GM15510 (cell line): ENCODE measurements around the gene TVP23A.

Source experiments
- POLR2A ChIP-seq: IDR thresholded peaks from 3 replicates; pipeline ENCODE4 v1.6.1; 2011; ENCODE audit warnings: borderline replicate concordance; ENCODE audit not compliant: insufficient read length; ENCODE audit errors: extremely low read depth

Gene TVP23A

GRCh38 chr16:10817514-10817913 lies 1.1 kb downstream of the TVP23A start:
- TF ChIP-seq POLR2A = no peak

GRCh38 chr16:10813099-10813455 lies 5.5 kb downstream of the TVP23A start:
- TF ChIP-seq POLR2A = no peak

- no peak for TF ChIP-seq POLR2A
Measured at GRCh38 chr16:10812312-10813098, 6.1 kb downstream of the TVP23A start.

- TF ChIP-seq POLR2A = no peak
Measured at GRCh38 chr16:10809706-10810105, 8.9 kb downstream of the TVP23A start.

- no peak for TF ChIP-seq POLR2A
Measured at GRCh38 chr16:10808850-10809249, 9.7 kb downstream of the TVP23A start.

- no peak for TF ChIP-seq POLR2A
Measured at GRCh38 chr16:10808218-10808617, 10.4 kb downstream of the TVP23A start.

- TF ChIP-seq POLR2A = no peak
Measured at GRCh38 chr16:10806698-10807097, 11.9 kb downstream of the TVP23A start.

- no peak for TF ChIP-seq POLR2A
Measured at GRCh38 chr16:10805334-10805733, 13.3 kb downstream of the TVP23A start.

- no peak for TF ChIP-seq POLR2A
Measured at GRCh38 chr16:10799736-10800135, 18.9 kb downstream of the TVP23A start.

GRCh38 chr16:10791048-10791447 lies 27.5 kb downstream of the TVP23A start:
- TF ChIP-seq POLR2A = no peak

- no peak for TF ChIP-seq POLR2A
Measured at GRCh38 chr16:10787304-10787703, 31.3 kb downstream of the TVP23A start.

GRCh38 chr16:10782628-10783027 lies 36.0 kb downstream of the TVP23A start:
- no peak for TF ChIP-seq POLR2A

GRCh38 chr16:10780628-10781027 lies 38.0 kb downstream of the TVP23A start:
- TF ChIP-seq POLR2A = no peak

GRCh38 chr16:10777356-10777755 lies 41.2 kb downstream of the TVP23A start:
- no peak for TF ChIP-seq POLR2A

- no peak for TF ChIP-seq POLR2A
Measured at GRCh38 chr16:10776280-10776679, 42.3 kb downstream of the TVP23A start.

GRCh38 chr16:10770907-10771306 lies 47.7 kb downstream of the TVP23A start:
- TF ChIP-seq POLR2A = no peak
